K562 (cell line): ENCODE measurements around the gene RASL11A. TPM values are rescaled to one million over a fixed set of nuclear protein-coding genes. Genes with fewer than 3 reads are reported as not detected.

Experiments
- ATF7 ChIP-seq: fragments of 450-650 bp; IDR thresholded peaks from 2 replicates; pipeline ENCODE4 v1.7.1; 2014; ENCODE audit warnings: mild to moderate bottlenecking, moderate library complexity
- CEBPB ChIP-seq: fragments of 450-650 bp; IDR thresholded peaks from 2 replicates; pipeline ENCODE4 v1.6.1; 2016; ENCODE audit warnings: missing genetic modification characterization, missing compliant biosample characterization
- ELF4 ChIP-seq: fragments of 450-650 bp; formaldehyde crosslinking; IDR thresholded peaks from 2 replicates; pipeline ENCODE4 v1.4.0; 2022; ENCODE audit warnings: missing genetic modification characterization
- FOXJ3 ChIP-seq: sonication (generic); formaldehyde crosslinking; IDR thresholded peaks from 2 replicates; pipeline ENCODE4 v1.4.0; 2020; ENCODE audit warnings: mild to moderate bottlenecking, missing genetic modification reagents
- HMGN3 ChIP-seq: IDR thresholded peaks from 2 replicates; pipeline ENCODE4 v1.6.1; 2011; ENCODE audit warnings: borderline replicate concordance, low read depth, mild to moderate bottlenecking, mixed read lengths, low read length; ENCODE audit not compliant: insufficient read length; ENCODE audit errors: extremely low read depth
- L3MBTL2 ChIP-seq: fragments of 450-650 bp; IDR thresholded peaks from 2 replicates; pipeline ENCODE4 v1.6.1; 2016; ENCODE audit warnings: mild to moderate bottlenecking, moderate library complexity
- NCOA2 ChIP-seq, 2 experiments: fragments of 450-650 bp; IDR thresholded peaks; 2 replicates each; pipeline ENCODE4 v1.6.1; 2018; ENCODE audit warnings: mild to moderate bottlenecking in 2 of 2, moderate library complexity in 1 of 2; ENCODE audit not compliant: partially characterized antibody in 2 of 2
- NR2C1 ChIP-seq, 2 experiments: fragments of 450-650 bp; IDR thresholded peaks; 2 replicates each; pipeline ENCODE4 v1.6.1; 2017; ENCODE audit warnings: mild to moderate bottlenecking in 2 of 2, antibody characterized with exemption in 1 of 2, inconsistent platforms in 1 of 2, missing compliant biosample characterization in 1 of 2, missing genetic modification characterization in 1 of 2
- POLR2B ChIP-seq: fragments of 450-650 bp; IDR thresholded peaks from 2 replicates; pipeline ENCODE4 v1.6.1; 2018; ENCODE audit warnings: low read depth; ENCODE audit not compliant: partially characterized antibody
- RBFOX2 ChIP-seq: fragments of 200-400 bp; formaldehyde crosslinking; IDR thresholded peaks from 2 replicates; pipeline ENCODE4 v1.6.1; 2017; ENCODE audit warnings: low read depth, mild to moderate bottlenecking, low read length, moderate library complexity
- RBM17 ChIP-seq: fragments of 200-400 bp; formaldehyde crosslinking; IDR thresholded peaks from 2 replicates; pipeline ENCODE4 v1.6.1; 2017; ENCODE audit warnings: low read depth, mild to moderate bottlenecking, low read length, borderline replicate concordance
- RBM22 ChIP-seq: fragments of 200-400 bp; formaldehyde crosslinking; IDR thresholded peaks from 2 replicates; pipeline ENCODE4 v1.6.1; 2018; ENCODE audit warnings: low read length, low read depth; ENCODE audit not compliant: poor library complexity, severe bottlenecking
- RUNX1 ChIP-seq: sonication (generic); IDR thresholded peaks from 2 replicates; pipeline ENCODE4 v1.6.1; 2016; ENCODE audit warnings: antibody characterized with exemption, low read depth
- SREBF1 ChIP-seq: fragments of 150-350 bp; IDR thresholded peaks from 2 replicates; pipeline ENCODE4 v1.6.1; 2014; ENCODE audit warnings: antibody characterized with exemption, low read depth, low read length, borderline replicate concordance
- TAF7 ChIP-seq: fragments of 450-650 bp; IDR thresholded peaks from 2 replicates; pipeline ENCODE4 v1.6.1; 2016; ENCODE audit warnings: missing genetic modification characterization, missing compliant biosample characterization
- TRIM24 ChIP-seq, 2 experiments: fragments of 450-650 bp; IDR thresholded peaks; 2 replicates each; pipeline ENCODE4 v1.6.1; 2016
- ZNF24 ChIP-seq: fragments of 450-650 bp; IDR thresholded peaks from 2 replicates; pipeline ENCODE4 v1.6.1; 2016
- ZNF717 ChIP-seq: fragments of 250-450 bp; sonication (Bioruptor Pico); IDR thresholded peaks from 2 replicates; pipeline ENCODE4 v1.5.0; 2021
- polyA plus RNA-seq, 8 experiments: library from polyadenylated mRNA; depleted of rRNA in 4 of 8; stranded (reverse) in 5 of 8; unstranded in 3 of 8; fragments of >200 nt; fragmentation: Nextera tagmentation in 2 of 8; fragmentation: Illumina TruSeq in 1 of 8; extraction: Ambion mirVana in 2 of 8; extraction: Trizol in 1 of 8; gene quantifications; 2 replicates each; pipeline versions ENCODE4 v1.2.1 to v1.2.3, GENCODE V29; 2011 to 2014; ENCODE audit warnings: inconsistent platforms in 1 of 8, missing spikeins in 1 of 8
- total RNA-seq, 7 experiments: library from RNA; depleted of rRNA in 6 of 7; stranded (reverse); fragments of >200 nt in 6 of 7; fragmentation: Illumina TruSeq in 2 of 7; extraction: Trizol in 2 of 7; gene quantifications; 2 replicates each; pipeline versions ENCODE4 v1.2.1 to v1.2.3, GENCODE V29; 2011 to 2021; ENCODE audit warnings: low replicate concordance in 1 of 7
- TF ChIP-seq, protein P1 (sequence below): fragments of 250-450 bp; sonication (Bioruptor Pico); IDR thresholded peaks from 2 replicates; pipeline ENCODE4 v1.8.0; 2021; ENCODE audit warnings: borderline replicate concordance, mild to moderate bottlenecking, moderate library complexity; ENCODE audit not compliant: poor library complexity, severe bottlenecking
- TF ChIP-seq, protein P2 (sequence below): sonication (generic); formaldehyde crosslinking; IDR thresholded peaks from 2 replicates; pipeline ENCODE4 v1.8.1; 2022; ENCODE audit warnings: missing genetic modification reagents
- TF ChIP-seq, protein P3 (sequence below): fragments of 200-800 bp; sonication (Bioruptor generic); IDR thresholded peaks from 2 replicates; pipeline ENCODE4 v1.6.1; 2017; ENCODE audit warnings: missing genetic modification characterization, missing compliant biosample characterization
- TF ChIP-seq, protein P4 (sequence below): sonication (generic); formaldehyde crosslinking; IDR thresholded peaks from 2 replicates; pipeline ENCODE4 v1.8.1; 2023; ENCODE audit warnings: mild to moderate bottlenecking, missing genetic modification reagents, moderate library complexity
- TF ChIP-seq, protein P5 (sequence below): sonication (generic); formaldehyde crosslinking; IDR thresholded peaks from 2 replicates; pipeline ENCODE4 v1.8.0; 2022; ENCODE audit warnings: missing genetic modification reagents, mild to moderate bottlenecking, borderline replicate concordance

RASL11A gene
- total and polyA plus RNA-seq, 9 of the 15 experiments (the other 6 are each of a cell fraction or from before 2014, with no cell fraction given), result 0.11 to 2.2 (median 1.5) TPM; not detected in 1

DNA sequence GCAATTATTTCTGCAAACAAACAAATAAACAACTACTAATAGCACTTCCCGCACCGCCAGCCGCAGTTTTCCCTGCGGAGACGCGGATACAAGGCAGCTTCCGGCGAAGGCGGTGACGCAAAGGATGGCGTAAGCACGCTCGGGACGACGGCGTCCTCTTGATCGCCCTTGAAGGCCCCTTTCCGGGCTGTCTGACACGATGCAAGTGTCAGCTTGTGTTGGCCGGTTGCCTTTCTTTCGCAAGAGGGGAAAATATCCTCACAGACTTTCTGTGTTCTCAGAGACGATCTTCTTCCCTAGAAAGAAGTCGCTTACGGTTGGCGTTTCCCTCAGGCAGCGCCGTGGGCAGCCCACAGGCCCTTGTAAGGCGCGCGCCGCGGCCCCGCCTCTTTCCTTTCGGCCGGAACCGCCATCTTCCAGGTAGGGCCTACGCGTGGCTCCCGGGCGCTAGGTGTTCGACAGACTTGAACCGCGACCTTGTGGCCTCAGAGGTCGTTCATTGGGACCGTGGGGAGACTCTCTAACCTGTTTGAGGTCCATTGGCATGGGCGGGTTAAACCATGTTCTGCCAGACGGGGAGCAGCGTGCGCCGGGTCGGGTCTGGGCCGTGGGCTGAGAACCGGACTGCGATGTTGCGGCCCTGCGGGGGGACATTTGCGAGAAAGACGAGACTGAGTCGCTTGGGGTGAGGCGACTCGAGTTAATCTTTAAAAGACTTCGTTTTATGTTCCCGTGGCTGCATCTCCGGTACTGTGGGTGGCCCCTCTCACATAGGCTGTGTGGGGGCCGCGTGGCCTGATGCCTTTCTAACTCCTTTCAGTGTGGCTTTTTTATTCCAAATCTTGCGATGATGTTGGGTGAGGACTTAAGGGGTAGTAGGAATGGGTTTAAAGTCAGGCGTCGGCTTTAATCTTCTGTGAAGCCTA, 19.2 kb upstream of the RASL11A start, which contains the start of gene RPL21 (continued):
- TF ChIP-seq SREBF1, result no peak
- TF ChIP-seq POLR2B, result peak; percentile 72
- TF ChIP-seq, protein P1, sequence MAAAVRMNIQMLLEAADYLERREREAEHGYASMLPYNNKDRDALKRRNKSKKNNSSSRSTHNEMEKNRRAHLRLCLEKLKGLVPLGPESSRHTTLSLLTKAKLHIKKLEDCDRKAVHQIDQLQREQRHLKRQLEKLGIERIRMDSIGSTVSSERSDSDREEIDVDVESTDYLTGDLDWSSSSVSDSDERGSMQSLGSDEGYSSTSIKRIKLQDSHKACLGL (CRISPR knock-in tag), result no peak
- TF ChIP-seq CEBPB (tag), result peak; percentile 83
- TF ChIP-seq, protein P2, sequence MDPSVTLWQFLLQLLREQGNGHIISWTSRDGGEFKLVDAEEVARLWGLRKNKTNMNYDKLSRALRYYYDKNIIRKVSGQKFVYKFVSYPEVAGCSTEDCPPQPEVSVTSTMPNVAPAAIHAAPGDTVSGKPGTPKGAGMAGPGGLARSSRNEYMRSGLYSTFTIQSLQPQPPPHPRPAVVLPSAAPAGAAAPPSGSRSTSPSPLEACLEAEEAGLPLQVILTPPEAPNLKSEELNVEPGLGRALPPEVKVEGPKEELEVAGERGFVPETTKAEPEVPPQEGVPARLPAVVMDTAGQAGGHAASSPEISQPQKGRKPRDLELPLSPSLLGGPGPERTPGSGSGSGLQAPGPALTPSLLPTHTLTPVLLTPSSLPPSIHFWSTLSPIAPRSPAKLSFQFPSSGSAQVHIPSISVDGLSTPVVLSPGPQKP (CRISPR knock-in tag), result no peak
- peak; percentile 89 for TF ChIP-seq ATF7
- no peak for TF ChIP-seq ZNF717 (CRISPR knock-in tag)
- no peak for TF ChIP-seq FOXJ3
- TF ChIP-seq L3MBTL2, result peak; percentile 69
- no peak for TF ChIP-seq ZNF24
- TF ChIP-seq, protein P3, sequence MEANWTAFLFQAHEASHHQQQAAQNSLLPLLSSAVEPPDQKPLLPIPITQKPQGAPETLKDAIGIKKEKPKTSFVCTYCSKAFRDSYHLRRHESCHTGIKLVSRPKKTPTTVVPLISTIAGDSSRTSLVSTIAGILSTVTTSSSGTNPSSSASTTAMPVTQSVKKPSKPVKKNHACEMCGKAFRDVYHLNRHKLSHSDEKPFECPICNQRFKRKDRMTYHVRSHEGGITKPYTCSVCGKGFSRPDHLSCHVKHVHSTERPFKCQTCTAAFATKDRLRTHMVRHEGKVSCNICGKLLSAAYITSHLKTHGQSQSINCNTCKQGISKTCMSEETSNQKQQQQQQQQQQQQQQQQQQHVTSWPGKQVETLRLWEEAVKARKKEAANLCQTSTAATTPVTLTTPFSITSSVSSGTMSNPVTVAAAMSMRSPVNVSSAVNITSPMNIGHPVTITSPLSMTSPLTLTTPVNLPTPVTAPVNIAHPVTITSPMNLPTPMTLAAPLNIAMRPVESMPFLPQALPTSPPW (CRISPR knock-in tag), result peak; percentile 79
- peak in 1 of 2 experiments; percentile 7; a peak in 1 of 4 replicates for TF ChIP-seq TRIM24 (IDR thresholded peaks at IDR 0.05)
- peak in 1 of 2 experiments; percentile 97 for TF ChIP-seq NCOA2 (IDR thresholded peaks at IDR 0.05; ENCODE audit: partially characterized antibody in 2 of 2)
- peak; percentile 100 for TF ChIP-seq RBFOX2
- peak; percentile 17; the same call in 1 of the 2 replicates for TF ChIP-seq TAF7 (tag)
- peak; percentile 71 for TF ChIP-seq RBM22
- 0 out of 2 replicates have a peak, but pooled peaks have one; percentile 12 for TF ChIP-seq ELF4 (CRISPR knock-in tag)
- TF ChIP-seq HMGN3, result no peak
- TF ChIP-seq RUNX1, result no peak
- TF ChIP-seq, protein P4, sequence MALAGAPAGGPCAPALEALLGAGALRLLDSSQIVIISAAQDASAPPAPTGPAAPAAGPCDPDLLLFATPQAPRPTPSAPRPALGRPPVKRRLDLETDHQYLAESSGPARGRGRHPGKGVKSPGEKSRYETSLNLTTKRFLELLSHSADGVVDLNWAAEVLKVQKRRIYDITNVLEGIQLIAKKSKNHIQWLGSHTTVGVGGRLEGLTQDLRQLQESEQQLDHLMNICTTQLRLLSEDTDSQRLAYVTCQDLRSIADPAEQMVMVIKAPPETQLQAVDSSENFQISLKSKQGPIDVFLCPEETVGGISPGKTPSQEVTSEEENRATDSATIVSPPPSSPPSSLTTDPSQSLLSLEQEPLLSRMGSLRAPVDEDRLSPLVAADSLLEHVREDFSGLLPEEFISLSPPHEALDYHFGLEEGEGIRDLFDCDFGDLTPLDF (CRISPR knock-in tag), result peak; percentile 48; the same call in 1 of the 2 replicates
- TF ChIP-seq, protein P5, sequence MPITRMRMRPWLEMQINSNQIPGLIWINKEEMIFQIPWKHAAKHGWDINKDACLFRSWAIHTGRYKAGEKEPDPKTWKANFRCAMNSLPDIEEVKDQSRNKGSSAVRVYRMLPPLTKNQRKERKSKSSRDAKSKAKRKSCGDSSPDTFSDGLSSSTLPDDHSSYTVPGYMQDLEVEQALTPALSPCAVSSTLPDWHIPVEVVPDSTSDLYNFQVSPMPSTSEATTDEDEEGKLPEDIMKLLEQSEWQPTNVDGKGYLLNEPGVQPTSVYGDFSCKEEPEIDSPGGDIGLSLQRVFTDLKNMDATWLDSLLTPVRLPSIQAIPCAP (CRISPR knock-in tag), result no peak
- no peak for TF ChIP-seq NR2C1 (IDR thresholded peaks at IDR 0.05)
- no peak for TF ChIP-seq NR2C1 (tag; IDR thresholded peaks at IDR 0.05)
- TF ChIP-seq RBM17, result no peak
